Neuronal stem cell (in vitro differentiated cells): ENCODE data around the gene NPAS3.

Source experiments
- DNase-seq: peaks from one replicate; pipeline ENCODE4 v3.0.0-alpha.2; 2013; ENCODE audit warnings: low spot score
- H2AFZ ChIP-seq: one replicate; pipeline ENCODE4 v1.6.1; 2013; ENCODE audit warnings: mild to moderate bottlenecking, low read length, inconsistent platforms
- H2AK5ac ChIP-seq: 2 replicates; pipeline ENCODE4 v1.6.1; 2013; ENCODE audit warnings: low read depth, mild to moderate bottlenecking, inconsistent platforms, low read length, moderate library complexity, mixed read lengths
- H2BK120ac ChIP-seq: 2 replicates; pipeline ENCODE4 v1.6.1; 2013; ENCODE audit warnings: low read depth, mild to moderate bottlenecking, inconsistent platforms, low read length, moderate library complexity, mixed read lengths
- H2BK12ac ChIP-seq: one replicate; pipeline ENCODE4 v1.6.1; 2013; ENCODE audit warnings: low read length, inconsistent platforms
- H2BK15ac ChIP-seq: 2 replicates; pipeline ENCODE4 v1.6.1; 2013; ENCODE audit warnings: mild to moderate bottlenecking, low read length, inconsistent platforms, mixed read lengths
- H2BK5ac ChIP-seq: one replicate; pipeline ENCODE4 v1.6.1; 2013; ENCODE audit warnings: inconsistent platforms, mild to moderate bottlenecking, low read length, moderate library complexity
- H3K14ac ChIP-seq: one replicate; pipeline ENCODE4 v1.6.1; 2013; ENCODE audit warnings: low read length, inconsistent platforms
- H3K18ac ChIP-seq: 2 replicates; pipeline ENCODE4 v1.6.1; 2013; ENCODE audit warnings: low read length, inconsistent platforms
- H3K23ac ChIP-seq: 2 replicates; pipeline ENCODE4 v1.6.1; 2013; ENCODE audit warnings: low read depth, mild to moderate bottlenecking, mixed read lengths, low read length, inconsistent platforms; ENCODE audit not compliant: poor library complexity
- H3K27ac ChIP-seq: replicated peaks from 3 replicates; pipeline ENCODE4 v1.5.1; 2013; ENCODE audit warnings: low read length, inconsistent platforms
- H3K27me3 ChIP-seq, 3 experiments: 2 replicates each; pipeline ENCODE4 v1.6.1; 2013; ENCODE audit warnings: low read length in 3 of 3, mild to moderate bottlenecking in 2 of 3, inconsistent platforms in 1 of 3, low read depth in 1 of 3, mixed read lengths in 1 of 3, moderate library complexity in 1 of 3; ENCODE audit not compliant: control insufficient read depth in 3 of 3, insufficient read depth in 3 of 3
- H3K36me3 ChIP-seq, 2 donors: replicated peaks in 1 of 2; 2 replicates each; pipeline ENCODE4 v1.6.1; 2013; ENCODE audit warnings: low read length in 2 of 2; ENCODE audit not compliant: control insufficient read depth in 2 of 2, insufficient read depth in 2 of 2
- H3K4ac ChIP-seq: 2 replicates; pipeline ENCODE4 v1.6.1; 2013; ENCODE audit warnings: inconsistent platforms, mild to moderate bottlenecking, low read length, moderate library complexity
- H3K4me1 ChIP-seq, 2 donors: 1 replicate in 1 of 2; 2 replicates in 1 of 2; pipeline ENCODE4 v1.6.1; 2013; ENCODE audit warnings: low read length in 2 of 2, low read depth in 1 of 2; ENCODE audit not compliant: control insufficient read depth in 2 of 2, insufficient read depth in 1 of 2
- H3K4me2 ChIP-seq: one replicate; pipeline ENCODE4 v1.6.1; 2013; ENCODE audit warnings: mild to moderate bottlenecking, low read length, inconsistent platforms; ENCODE audit not compliant: insufficient read depth, poor library complexity, severe bottlenecking
- H3K4me3 ChIP-seq, 2 donors: 2 replicates each; pipeline ENCODE4 v1.5.1; 2013; ENCODE audit warnings: low read length in 2 of 2, mild to moderate bottlenecking in 2 of 2, inconsistent platforms in 1 of 2, moderate library complexity in 1 of 2
- H3K79me1 ChIP-seq: one replicate; pipeline ENCODE4 v1.6.1; 2013; ENCODE audit warnings: low read depth, mild to moderate bottlenecking, inconsistent platforms, low read length, moderate library complexity
- H3K9ac ChIP-seq: one replicate; pipeline ENCODE4 v1.6.1; 2013; ENCODE audit warnings: mild to moderate bottlenecking, low read depth, low read length, inconsistent platforms; ENCODE audit not compliant: poor library complexity
- H3K9me3 ChIP-seq, 2 donors: replicated peaks in 1 of 2; 2 replicates each; pipeline versions ENCODE3 to v1.6.1; 2013; ENCODE audit warnings: low read length in 2 of 2, mild to moderate bottlenecking in 2 of 2, inconsistent platforms in 1 of 2, low read depth in 1 of 2, mixed read lengths in 1 of 2, moderate library complexity in 1 of 2; ENCODE audit not compliant: control insufficient read depth in 2 of 2, insufficient read depth in 1 of 2
- H4K8ac ChIP-seq: one replicate; pipeline ENCODE4 v1.6.1; 2013; ENCODE audit warnings: low read depth, mild to moderate bottlenecking, inconsistent platforms, low read length, moderate library complexity
- H4K91ac ChIP-seq: one replicate; pipeline ENCODE4 v1.6.1; 2013; ENCODE audit warnings: low read length, low read depth, mild to moderate bottlenecking, inconsistent platforms; ENCODE audit not compliant: poor library complexity
- WGBS, 2 donors: extraction: QIAGEN DNeasy Blood & Tissue Kit; methylation state at CpG; one replicate each; pipeline ENCODE4 v1.1.7; 2013; ENCODE audit warnings: missing lambda C conversion rate in 2 of 2, mixed read lengths in 1 of 2; ENCODE audit not compliant: insufficient read length in 2 of 2, insufficient replicate concordance in 1 of 2; ENCODE audit errors: extremely low coverage in 2 of 2; 5-methylcytosine and 5-hydroxymethylcytosine counted together

The NPAS3 gene

GRCh38 chr14:33642691-33643244, 704.1 kb downstream of the NPAS3 start:
- H2BK15ac ChIP-seq, result no peak overlapping the region
- H3K27ac ChIP-seq, result peak overlapping the region; percentile 68
- no peak overlapping the region for H3K23ac ChIP-seq
- H3K18ac ChIP-seq, result no peak overlapping the region
- DNase-seq, result peak; percentile 24
- no peaks in the 10 kb centered on the region for H3K79me1 ChIP-seq
- H3K4me1 ChIP-seq, result peaks cover 2 to 26% of the 10 kb centered on the region in 2 donors
- no peak overlapping the region for H3K14ac ChIP-seq
- H2AK5ac ChIP-seq, result no peak overlapping the region
- H3K4me2 ChIP-seq, result peak overlapping the region; percentile 3
- no peaks in the 10 kb centered on the region for H3K27me3 ChIP-seq
- H2BK5ac ChIP-seq, result no peak overlapping the region
- H4K91ac ChIP-seq, result no peak overlapping the region
- H3K36me3 ChIP-seq, result no peaks in the 10 kb centered on the region
- H3K4me3 ChIP-seq, result peak overlapping the region in 1 of 2 donors; percentile 18
- no peak overlapping the region for H3K9ac ChIP-seq
- no peak overlapping the region for H2BK120ac ChIP-seq
- H4K8ac ChIP-seq, result no peak overlapping the region
- H2BK12ac ChIP-seq, result no peak overlapping the region
- H2AFZ ChIP-seq, result peak overlapping the region; percentile 48
- H3K9me3 ChIP-seq, result no peaks in the 10 kb centered on the region
- no CpG with 5 or more reads among the region's 4 CpGs for WGBS, 2 donors
- H3K4ac ChIP-seq, result no peak overlapping the region

DNA sequence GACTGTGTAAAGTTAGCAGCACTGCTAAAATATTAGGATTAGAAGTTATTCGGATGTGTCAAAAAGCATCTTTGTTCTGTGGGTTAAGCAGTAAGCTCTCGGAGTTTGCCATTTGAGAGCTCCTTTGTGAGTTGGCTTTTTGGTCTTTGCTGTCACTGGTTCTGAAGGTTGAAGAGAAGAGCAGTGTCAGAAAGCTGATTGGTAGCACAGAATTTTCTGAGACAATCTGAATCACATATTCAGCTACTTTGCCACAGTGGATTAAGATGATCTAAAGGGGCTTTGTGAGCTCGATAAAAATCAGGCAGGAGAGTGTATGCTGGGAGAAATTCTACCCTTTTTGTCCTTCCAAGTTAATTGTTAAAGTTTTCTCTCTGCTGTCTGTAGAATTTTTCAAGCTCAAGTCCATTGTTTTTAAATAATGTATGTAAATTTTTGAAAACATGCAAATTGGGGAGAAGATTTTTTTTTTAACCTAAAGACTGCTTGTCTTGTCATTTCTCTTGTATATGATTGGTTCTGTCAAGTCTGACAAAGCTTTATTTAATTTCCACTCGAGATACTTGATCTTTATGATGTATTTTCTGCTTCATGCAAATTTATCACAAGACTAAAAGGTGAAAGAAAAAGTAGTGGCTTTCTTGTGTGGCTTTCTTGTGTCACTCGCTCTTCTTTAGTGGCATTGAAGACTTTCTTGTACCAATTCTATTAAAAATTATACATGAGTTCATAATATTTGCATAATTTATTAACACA, 704.9 kb downstream of the NPAS3 start:
- Histone ChIP-seq H4K91ac (no peak overlapping the region), H3K4ac (no peak overlapping the region), H2AFZ (no peak overlapping the region), H3K9me3 (no peaks in the 10 kb centered on the region), H2BK12ac (no peak overlapping the region), H3K9ac (no peak overlapping the region), H2BK5ac (no peak overlapping the region), H3K14ac (no peak overlapping the region), H3K27ac (peak overlapping the region; percentile 68), H2BK120ac (no peak overlapping the region), H3K27me3 (no peaks in the 10 kb centered on the region), H3K18ac (no peak overlapping the region), H3K4me1 (peaks cover 2 to 26% of the 10 kb centered on the region in 2 donors), H2AK5ac (no peak overlapping the region), H3K4me2 (no peak overlapping the region), H4K8ac (no peak overlapping the region), H3K4me3 (no peak overlapping the region), H3K23ac (no peak overlapping the region), H3K36me3 (no peaks in the 10 kb centered on the region), H2BK15ac (no peak overlapping the region), H3K79me1 (no peaks in the 10 kb centered on the region)
- DNase-seq, result peak; percentile 14
- WGBS, 2 donors, result no CpG with 5 or more reads among the region's 5 CpGs

- WGBS, 2 donors, result no CpG with 5 or more reads among the region's 2 CpGs
Measured at GRCh38 chr14:33646692-33647260, 708.1 kb downstream of the NPAS3 start.

GRCh38 chr14:33647385-33647786, 708.7 kb downstream of the NPAS3 start:
- H3K4me3 ChIP-seq, result no peak overlapping the region
- H3K4me1 ChIP-seq, result peaks cover 8 to 22% of the 10 kb centered on the region in 2 donors
- H3K18ac ChIP-seq, result no peak overlapping the region
- H2BK12ac ChIP-seq, result no peak overlapping the region
- H3K9me3 ChIP-seq, result no peaks in the 10 kb centered on the region
- no peak overlapping the region for H3K4ac ChIP-seq
- no peak overlapping the region for H3K4me2 ChIP-seq
- H3K36me3 ChIP-seq, result no peaks in the 10 kb centered on the region
- no peak overlapping the region for H3K14ac ChIP-seq
- H3K23ac ChIP-seq, result no peak overlapping the region
- no peak overlapping the region for H2AFZ ChIP-seq
- no peaks in the 10 kb centered on the region for H3K79me1 ChIP-seq
- no peak overlapping the region for H2BK15ac ChIP-seq
- no peak overlapping the region for H2BK120ac ChIP-seq
- no peak overlapping the region for H4K8ac ChIP-seq
- WGBS, 2 donors, result no CpG with 5 or more reads among the region's 3 CpGs
- no peak overlapping the region for H3K9ac ChIP-seq
- H2BK5ac ChIP-seq, result no peak overlapping the region
- H3K27me3 ChIP-seq, result no peaks in the 10 kb centered on the region
- no peak overlapping the region for H2AK5ac ChIP-seq
- no peak overlapping the region for H3K27ac ChIP-seq
- H4K91ac ChIP-seq, result no peak overlapping the region
- DNase-seq, result no peak

More at GRCh38 chr14:33646692-33647260, 708.1 kb downstream of the NPAS3 start:
- no peak overlapping the region for H2AK5ac ChIP-seq
- H3K14ac ChIP-seq, result no peak overlapping the region
- H2AFZ ChIP-seq, result no peak overlapping the region
- no peak overlapping the region for H3K9ac ChIP-seq
- H3K36me3 ChIP-seq, result no peaks in the 10 kb centered on the region
- no peak overlapping the region for H2BK120ac ChIP-seq
- H3K27ac ChIP-seq, result no peak overlapping the region
- H2BK15ac ChIP-seq, result no peak overlapping the region
- H3K27me3 ChIP-seq, result no peaks in the 10 kb centered on the region
- no peak overlapping the region for H3K18ac ChIP-seq
- H3K23ac ChIP-seq, result no peak overlapping the region
- no peak overlapping the region for H3K4ac ChIP-seq
- H3K4me1 ChIP-seq, result peaks cover 8 to 24% of the 10 kb centered on the region in 2 donors
- no peak for DNase-seq
- H2BK5ac ChIP-seq, result no peak overlapping the region
- H3K4me3 ChIP-seq, result no peak overlapping the region
- H4K8ac ChIP-seq, result no peak overlapping the region
- H2BK12ac ChIP-seq, result no peak overlapping the region
- H4K91ac ChIP-seq, result no peak overlapping the region
- no peaks in the 10 kb centered on the region for H3K79me1 ChIP-seq
- no peaks in the 10 kb centered on the region for H3K9me3 ChIP-seq
- H3K4me2 ChIP-seq, result no peak overlapping the region
